AG20443 (cell line): ENCODE results near the gene PTX4.

Experiments used
- DNase-seq: peaks from one replicate; pipeline ENCODE4 v3.0.0; 2012; ENCODE audit warnings: low spot score, mixed read lengths

PTX4 gene

DNA sequence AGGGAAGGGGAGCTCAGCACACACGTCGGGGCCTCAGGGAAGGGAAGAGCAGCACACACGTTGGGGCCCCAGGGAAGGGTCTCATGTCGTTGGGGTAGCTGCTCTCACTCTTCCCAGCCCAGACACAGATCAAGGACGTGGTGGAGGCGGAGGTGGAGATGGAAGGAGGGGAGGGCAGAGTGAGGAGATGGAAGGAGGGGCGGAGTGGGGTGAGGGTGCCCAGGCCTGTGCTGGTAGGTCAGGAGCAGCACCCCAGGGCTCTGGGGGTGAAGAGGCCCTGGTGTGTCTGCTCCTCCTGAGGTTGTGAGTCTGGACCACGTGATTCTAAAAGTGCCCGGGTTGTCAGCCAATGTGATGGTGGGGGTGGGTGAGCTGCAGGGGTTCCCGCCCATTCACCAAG lies 28.8 kb downstream of the PTX4 start:
- no peak for DNase-seq

DNA sequence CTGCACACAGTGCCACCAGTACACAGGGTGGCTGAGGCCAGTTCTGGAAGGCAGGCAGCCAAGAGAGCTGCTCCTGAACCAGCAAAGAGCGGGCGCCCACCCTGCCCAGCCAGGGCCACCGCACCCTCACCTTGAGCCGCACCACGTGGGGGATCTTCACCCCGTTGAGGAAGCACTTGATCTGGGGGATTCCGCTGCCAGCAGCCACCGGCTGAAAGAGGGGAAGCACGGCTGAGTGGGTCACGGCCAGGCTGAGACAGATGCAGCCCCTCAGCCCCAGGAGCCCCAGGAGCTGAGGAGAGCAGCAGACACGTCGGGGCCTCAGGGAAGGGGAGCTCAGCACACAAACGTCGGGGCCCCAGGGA lies 29.8 kb downstream of the PTX4 start:
- no peak for DNase-seq

GRCh38 chr16:1458336-1458976 lies 30.3 kb downstream of the PTX4 start:
- DNase-seq: no peak

GRCh38 chr16:1457489-1458245 lies 31.1 kb downstream of the PTX4 start:
- no peak for DNase-seq

GRCh38 chr16:1456951-1457350 lies 31.8 kb downstream of the PTX4 start:
- DNase-seq: no peak

DNA sequence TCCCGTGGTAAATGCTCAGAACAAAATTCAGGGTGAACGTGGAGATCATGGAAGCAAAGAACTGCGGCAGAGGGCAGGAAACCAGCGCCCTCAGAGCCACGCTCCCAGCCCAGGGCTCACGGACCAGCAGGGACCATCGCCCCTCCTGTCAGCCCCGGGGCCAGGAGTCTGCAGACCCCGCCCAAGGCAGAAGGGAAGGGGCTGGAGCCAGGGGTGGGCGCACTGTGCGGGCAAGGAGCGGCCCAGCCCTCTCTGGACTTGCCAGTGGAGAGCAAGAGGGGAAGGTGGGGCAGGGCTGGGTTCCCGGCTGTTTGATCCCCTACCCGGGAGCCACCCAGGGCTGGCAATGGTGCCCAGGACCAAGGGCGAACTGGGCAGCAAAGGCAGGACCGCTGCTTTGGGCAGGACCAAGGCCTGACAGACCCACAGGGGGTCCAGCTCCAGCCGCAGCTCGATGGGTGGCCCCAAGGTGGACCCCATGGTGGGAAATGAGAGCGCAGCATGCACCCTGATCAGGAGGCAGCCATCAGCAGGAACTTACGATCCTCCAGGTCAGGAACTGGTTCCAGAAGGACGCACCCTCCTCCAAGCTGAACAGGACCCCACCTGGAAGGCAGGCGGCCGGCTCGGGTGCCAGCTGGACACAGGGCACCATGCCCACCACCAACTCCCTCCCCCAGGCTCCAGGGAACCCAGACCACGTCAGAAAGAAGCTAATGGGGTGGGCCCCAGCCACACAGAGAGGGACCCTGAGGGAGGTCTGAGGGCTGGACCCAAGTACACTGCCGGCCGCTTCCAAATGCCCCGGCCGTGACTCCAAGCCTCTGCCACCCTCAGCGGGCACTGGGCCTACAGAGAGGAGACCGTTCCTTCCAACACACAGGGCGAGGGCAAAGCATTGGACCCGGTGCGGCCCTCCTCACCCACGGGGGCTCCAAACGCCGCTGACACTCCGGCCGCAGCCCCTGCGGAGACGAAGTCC lies 33.3 kb downstream of the PTX4 start:
- no peak for DNase-seq

- no peak for DNase-seq
These were observed 34.2 kb downstream of the PTX4 start for GRCh38 chr16:1454561-1454960.

DNA sequence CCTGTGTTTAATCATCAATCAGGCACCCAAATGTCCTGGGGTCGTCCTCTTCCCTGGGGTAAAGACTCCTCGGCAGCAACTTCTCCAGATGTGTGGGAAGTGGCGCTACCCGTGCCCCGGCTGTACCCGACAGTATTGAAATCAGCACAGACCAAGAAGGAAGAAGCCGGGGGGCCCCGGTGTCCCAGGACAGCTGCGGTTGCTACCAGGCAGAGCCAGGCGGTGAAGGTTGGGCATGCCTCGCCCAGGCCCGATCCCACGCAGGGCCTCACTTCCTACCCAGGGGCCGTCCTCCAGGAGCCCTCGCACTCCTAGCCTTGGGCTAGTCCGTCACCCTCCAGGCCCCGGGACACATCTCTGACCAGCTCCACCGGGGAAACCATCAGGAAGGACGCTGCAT lies 35.4 kb downstream of the PTX4 start:
- no peak for DNase-seq

DNA sequence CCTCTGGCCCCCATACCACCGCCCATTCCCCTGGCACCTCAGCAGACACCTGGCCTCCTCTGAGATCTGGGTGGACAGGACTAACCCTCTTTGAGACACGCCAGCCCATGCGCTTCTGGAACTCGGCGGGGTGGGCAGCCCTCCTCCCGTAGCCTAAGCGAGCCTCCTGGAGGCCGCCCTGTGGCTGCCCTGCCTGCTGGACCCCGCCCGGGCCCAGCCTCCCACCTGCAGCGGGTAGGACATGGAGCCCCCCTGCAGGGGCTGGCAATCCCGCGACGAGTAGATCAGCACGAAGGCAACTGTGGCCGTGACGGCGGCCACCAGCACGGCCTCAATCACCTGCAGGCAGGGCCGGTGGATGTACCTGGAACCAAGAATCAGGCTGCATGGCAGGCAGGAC lies 36.2 kb downstream of the PTX4 start:
- no peak for DNase-seq

GRCh38 chr16:1451702-1452392 lies 36.9 kb downstream of the PTX4 start:
- no peak for DNase-seq

- DNase-seq: no peak
These were observed 37.9 kb downstream of the PTX4 start for GRCh38 chr16:1450841-1451240.

- DNase-seq: no peak
These were observed 38.5 kb downstream of the PTX4 start for GRCh38 chr16:1450218-1450617.

DNA sequence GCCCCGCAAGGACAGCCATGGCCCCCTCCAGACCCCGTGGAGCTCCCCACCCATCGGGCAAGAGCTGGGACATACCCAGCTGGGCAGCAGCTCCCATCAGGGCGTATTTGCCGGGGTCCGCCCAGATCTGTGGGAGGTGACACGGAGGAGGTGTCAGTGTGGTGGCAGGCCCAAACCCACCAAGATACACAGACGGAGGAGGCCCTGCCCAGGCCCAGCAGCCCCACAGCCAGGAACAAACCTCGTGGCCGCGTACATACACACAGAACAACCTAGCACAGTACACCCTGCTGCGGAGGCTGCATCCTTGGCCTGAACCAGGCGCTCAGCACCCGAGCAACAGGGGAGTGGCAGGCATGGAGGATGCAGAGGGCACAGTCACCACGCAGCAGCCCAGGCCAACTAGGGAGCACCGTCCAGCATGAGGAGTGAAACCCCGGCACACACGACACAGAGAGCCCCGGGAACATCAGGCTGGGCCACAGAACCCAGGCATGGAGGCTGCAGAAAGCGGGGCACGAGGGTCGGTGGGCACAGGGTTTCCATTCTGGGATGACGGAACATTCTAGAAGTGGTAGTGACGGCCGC lies 39.4 kb downstream of the PTX4 start:
- no peak for DNase-seq

DNA sequence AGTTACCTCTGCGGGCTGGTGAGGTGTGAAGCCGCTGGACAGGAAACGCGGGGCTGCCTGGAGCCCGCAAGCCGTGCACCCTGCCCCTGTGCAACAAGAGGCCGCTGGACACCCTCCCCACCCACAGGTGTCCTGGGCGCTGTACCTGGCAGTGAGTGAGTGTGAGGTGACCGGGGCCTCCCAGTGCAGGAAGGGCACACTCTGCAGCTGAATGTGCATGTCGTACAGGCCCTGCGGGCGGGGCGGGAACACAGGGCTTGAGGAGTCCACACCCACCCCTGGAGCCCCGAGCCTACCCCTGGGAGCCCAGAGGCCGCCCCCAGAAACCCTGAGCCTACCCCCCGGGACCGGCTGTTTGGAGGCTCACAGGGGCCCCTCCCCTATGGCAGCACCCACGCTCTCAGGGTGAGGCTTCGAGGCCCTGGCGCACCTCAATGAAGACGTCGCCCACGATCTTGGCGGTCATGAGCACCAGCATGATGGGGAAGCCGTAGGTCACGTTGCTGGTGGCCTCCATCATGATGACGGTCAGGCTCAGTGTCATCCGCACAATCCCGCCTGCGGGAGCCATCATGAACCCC lies 40.1 kb downstream of the PTX4 start:
- no peak for DNase-seq

GRCh38 chr16:1447965-1448364 lies 40.8 kb downstream of the PTX4 start:
- DNase-seq: no peak

GRCh38 chr16:1446296-1447080 lies 42.3 kb downstream of the PTX4 start:
- DNase-seq: no peak

DNA sequence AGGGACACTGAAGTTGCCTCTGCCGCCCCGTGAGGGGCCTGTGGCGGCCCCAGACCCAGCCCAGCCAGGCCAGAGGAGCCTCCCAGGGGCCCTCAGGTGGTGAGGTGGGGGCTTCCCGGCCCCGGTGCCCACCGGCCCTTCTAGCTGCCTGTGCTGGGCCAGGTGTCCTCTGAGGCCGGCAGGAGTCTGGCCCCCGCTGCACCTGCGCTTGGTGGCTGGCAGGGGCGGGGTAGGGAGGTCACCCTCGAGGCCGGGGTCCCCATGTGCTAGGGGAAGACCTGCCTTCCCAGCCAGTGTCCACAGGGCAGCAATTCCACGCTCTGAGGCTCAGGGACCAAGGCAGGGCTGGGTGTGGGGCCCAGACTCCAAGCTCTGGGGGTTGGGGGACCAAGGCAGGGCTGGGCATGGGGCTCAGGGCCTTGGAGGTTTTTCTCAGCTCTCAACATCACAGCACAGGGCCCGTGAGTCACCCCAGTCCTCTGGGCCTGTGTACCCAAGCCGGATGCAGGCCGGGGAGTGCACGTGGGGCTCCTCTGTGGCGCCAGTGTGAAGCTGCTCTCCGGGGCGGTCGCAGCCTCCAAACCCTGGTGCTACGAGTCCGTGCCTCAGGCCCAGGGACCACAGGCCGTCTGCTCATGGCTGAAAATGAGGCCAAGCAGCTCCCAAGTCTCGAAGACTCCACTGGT lies 43.1 kb downstream of the PTX4 start:
- DNase-seq: no peak

DNA sequence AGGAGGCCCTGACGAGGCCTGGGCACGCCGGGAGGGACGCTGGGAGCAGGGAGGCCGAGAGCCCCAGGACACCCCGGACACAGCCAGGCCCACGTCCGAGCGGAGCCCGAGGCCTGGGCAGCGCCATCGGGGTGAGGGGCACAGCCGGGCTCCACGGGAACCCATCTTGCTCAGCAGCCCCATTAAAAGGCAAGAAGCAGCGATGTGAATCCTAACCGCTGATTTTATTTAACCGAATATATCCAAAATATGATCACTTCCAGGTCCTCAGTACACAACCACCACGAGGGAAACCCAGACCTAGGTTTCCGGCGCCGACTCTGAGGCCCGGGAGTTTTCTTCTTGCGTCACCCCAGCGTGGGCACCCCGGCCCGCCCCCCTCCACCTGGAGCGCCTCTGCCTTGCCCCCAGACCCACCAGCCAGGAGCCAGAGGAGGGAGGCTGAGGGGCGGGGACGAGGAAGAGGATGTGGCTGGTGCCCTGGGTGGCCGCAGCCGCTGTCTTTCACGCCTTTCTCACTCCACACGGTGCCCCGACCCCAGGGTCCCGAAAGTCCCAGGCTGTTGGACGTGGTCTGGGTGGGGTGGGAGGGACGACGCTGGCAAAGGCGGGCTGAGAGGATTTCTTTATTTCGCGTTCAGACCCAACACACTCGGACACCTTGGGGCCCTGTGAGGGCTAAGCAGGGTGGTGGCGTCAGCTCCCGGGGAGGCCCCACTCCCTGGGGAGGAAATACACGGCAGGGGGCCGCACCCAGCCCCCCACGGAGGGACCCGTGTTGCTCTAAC lies 43.8 kb downstream of the PTX4 start:
- DNase-seq: no peak
